Lower lobe of right lung (tissue), 2 donors: ENCODE results near the gene TUBB1. TPM values are rescaled to one million over a fixed set of nuclear protein-coding genes. Genes with fewer than 3 reads are reported as not detected.

Experiments
- ATAC-seq, 2 donors: fragments of 200-7000 bp; cut with Tn5 transposase; one replicate each; pipeline ENCODE4 v1.9.1; 2020 to 2022; ENCODE audit warnings: mild to moderate bottlenecking in 2 of 2, moderate library complexity in 2 of 2
- DNase-seq: peaks from one replicate; pipeline ENCODE4 v3.0.0-alpha.2; 2020
- H3K27ac ChIP-seq: fragments of 200-600 bp; one replicate; pipeline ENCODE4 v1.8.0; 2022
- H3K27me3 ChIP-seq: fragments of 200-600 bp; one replicate; pipeline ENCODE4 v1.8.0; 2022; ENCODE audit warnings: low read depth
- H3K36me3 ChIP-seq: fragments of 200-600 bp; one replicate; pipeline ENCODE4 v1.8.0; 2022; ENCODE audit warnings: mild to moderate bottlenecking
- H3K4me1 ChIP-seq: fragments of 200-600 bp; one replicate; pipeline ENCODE4 v1.8.0; 2022
- H3K4me3 ChIP-seq: fragments of 200-600 bp; one replicate; pipeline ENCODE4 v1.8.0; 2022; ENCODE audit warnings: mild to moderate bottlenecking
- H3K9me3 ChIP-seq: fragments of 200-600 bp; one replicate; pipeline ENCODE4 v1.8.0; 2022
- intact Hi-C: fragments of 100-400 bp; cut with DNase I; formaldehyde crosslinking; loops from one replicate; pipeline ENCODE4 v1.11.0; 2022
- total RNA-seq: library from RNA; stranded (reverse); fragmentation: NEBNext Ultra II Directional; extraction: Animal tissue kit (Norgen Biotek cat#: 25700); gene quantifications from one replicate; pipeline ENCODE4 v1.2.1, GENCODE V29; 2021
- TF ChIP-seq, protein P1 (sequence below): fragments of 200-600 bp; IDR thresholded peaks from one replicate; pipeline ENCODE4 v1.8.0; 2022; ENCODE audit warnings: antibody characterized with exemption, mild to moderate bottlenecking
- donor health status: DM: no; HTN: yes; CAD: no; lungs with severe emphysema.

Gene TUBB1
- total RNA-seq, 1 donor from 2014 or later, result 6.5 TPM

GRCh38 chr20:59048681-59049030 lies 29.4 kb downstream of the TUBB1 start:
- H3K9me3 ChIP-seq, result no peaks in the 10 kb centered on the region
- no peaks in the 10 kb centered on the region for H3K36me3 ChIP-seq
- ATAC-seq, result no peak
- TF ChIP-seq, protein P1, sequence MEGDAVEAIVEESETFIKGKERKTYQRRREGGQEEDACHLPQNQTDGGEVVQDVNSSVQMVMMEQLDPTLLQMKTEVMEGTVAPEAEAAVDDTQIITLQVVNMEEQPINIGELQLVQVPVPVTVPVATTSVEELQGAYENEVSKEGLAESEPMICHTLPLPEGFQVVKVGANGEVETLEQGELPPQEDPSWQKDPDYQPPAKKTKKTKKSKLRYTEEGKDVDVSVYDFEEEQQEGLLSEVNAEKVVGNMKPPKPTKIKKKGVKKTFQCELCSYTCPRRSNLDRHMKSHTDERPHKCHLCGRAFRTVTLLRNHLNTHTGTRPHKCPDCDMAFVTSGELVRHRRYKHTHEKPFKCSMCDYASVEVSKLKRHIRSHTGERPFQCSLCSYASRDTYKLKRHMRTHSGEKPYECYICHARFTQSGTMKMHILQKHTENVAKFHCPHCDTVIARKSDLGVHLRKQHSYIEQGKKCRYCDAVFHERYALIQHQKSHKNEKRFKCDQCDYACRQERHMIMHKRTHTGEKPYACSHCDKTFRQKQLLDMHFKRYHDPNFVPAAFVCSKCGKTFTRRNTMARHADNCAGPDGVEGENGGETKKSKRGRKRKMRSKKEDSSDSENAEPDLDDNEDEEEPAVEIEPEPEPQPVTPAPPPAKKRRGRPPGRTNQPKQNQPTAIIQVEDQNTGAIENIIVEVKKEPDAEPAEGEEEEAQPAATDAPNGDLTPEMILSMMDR, result no peak
- H3K27ac ChIP-seq, result peak overlapping the region; percentile 61
- no peaks in the 10 kb centered on the region for H3K27me3 ChIP-seq
- DNase-seq, result no peak
- H3K4me1 ChIP-seq, result peaks cover 13% of the 10 kb centered on the region
- H3K4me3 ChIP-seq, result no peak overlapping the region
- intact Hi-C loops, result no loop called here

- ATAC-seq (no peak), DNase-seq (no peak)
- Histone ChIP-seq H3K36me3 (no peaks in the 10 kb centered on the region), H3K4me1 (peaks cover 13% of the 10 kb centered on the region), H3K27ac (no peak overlapping the region), H3K9me3 (no peaks in the 10 kb centered on the region), H3K27me3 (no peaks in the 10 kb centered on the region), H3K4me3 (no peak overlapping the region)
- intact Hi-C loops, result no loop called here
- TF ChIP-seq, protein P1, result no peak
Observed at GRCh38 chr20:59050437-59050836, 31.2 kb downstream of the TUBB1 start.

DNA sequence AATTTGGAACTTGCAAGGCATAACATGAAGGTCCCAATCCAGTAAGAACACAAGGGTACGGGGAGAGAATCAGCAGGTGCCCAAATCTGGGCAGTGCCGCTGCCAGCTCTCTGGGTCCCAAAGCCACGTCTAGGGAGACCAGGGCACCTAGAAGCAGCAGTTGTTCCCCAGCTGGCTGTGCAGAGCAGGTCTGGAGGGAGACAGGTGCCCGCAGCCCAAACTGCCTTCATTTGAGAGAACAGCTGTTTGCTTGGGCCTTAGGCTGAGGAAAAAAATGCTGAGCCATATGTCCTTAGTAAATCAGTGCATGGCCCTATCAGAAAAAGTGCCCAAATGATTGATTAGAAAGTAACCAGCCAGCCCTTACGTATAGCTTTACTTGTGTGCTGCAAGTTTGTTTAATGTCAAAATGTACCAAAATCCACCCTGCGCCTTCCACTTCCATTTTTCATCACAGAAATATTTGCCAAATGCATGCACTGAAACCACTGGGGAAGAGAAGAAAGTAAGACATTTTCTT lies 32.5 kb downstream of the TUBB1 start:
- peaks cover 13% of the 10 kb centered on the region for H3K4me1 ChIP-seq
- H3K36me3 ChIP-seq, result no peaks in the 10 kb centered on the region
- no peaks in the 10 kb centered on the region for H3K9me3 ChIP-seq
- TF ChIP-seq, protein P1, result no peak
- no peak overlapping the region for H3K27ac ChIP-seq
- intact Hi-C loops, result no loop called here
- no peaks in the 10 kb centered on the region for H3K27me3 ChIP-seq
- ATAC-seq, result no peak
- no peak for DNase-seq
- no peak overlapping the region for H3K4me3 ChIP-seq

- Histone ChIP-seq H3K36me3 (no peaks in the 10 kb centered on the region), H3K4me3 (no peak overlapping the region), H3K27ac (no peak overlapping the region), H3K27me3 (no peaks in the 10 kb centered on the region), H3K4me1 (no peaks in the 10 kb centered on the region), H3K9me3 (no peaks in the 10 kb centered on the region)
- intact Hi-C loops, result no loop called here
- no peak for ATAC-seq
- TF ChIP-seq, protein P1, result peak; percentile 34
- DNase-seq, result no peak
Observed at GRCh38 chr20:59055302-59055701, 36.1 kb downstream of the TUBB1 start.

GRCh38 chr20:59062081-59062480 lies 42.9 kb downstream of the TUBB1 start:
- intact Hi-C loops, result no loop called here
- peaks cover 11% of the 10 kb centered on the region for H3K4me1 ChIP-seq
- H3K27me3 ChIP-seq, result no peaks in the 10 kb centered on the region
- H3K9me3 ChIP-seq, result no peaks in the 10 kb centered on the region
- no peak overlapping the region for H3K27ac ChIP-seq
- TF ChIP-seq, protein P1, result no peak
- no peak for ATAC-seq
- H3K4me3 ChIP-seq, result no peak overlapping the region
- no peak for DNase-seq
- no peaks in the 10 kb centered on the region for H3K36me3 ChIP-seq
